Measurements from ENCODE around the gene CTNNB1. TPM values are rescaled to one million over a fixed set of nuclear protein-coding genes. Genes with fewer than 3 reads are reported as not detected.

Gene CTNNB1
- total and polyA plus RNA-seq, 3 experiments from 2014 or later: 54.4 to 166 (median 156) TPM

GRCh38 chr3:41196499-41197410 lies 2.5 kb upstream of the CTNNB1 start:
- DNase-seq: no peak
- H3K36me3 ChIP-seq (ENCODE audit: insufficient read depth, low read length): no peaks in the 10 kb centered on the region
- peak overlapping the region in 1 of 8 donors; percentile 69 for H3K27ac Mint-ChIP-seq
- no peaks in the 10 kb centered on the region for H3K9me3 ChIP-seq (ENCODE audit: low read length)
- no peaks in the 10 kb centered on the region for H3K9me3 Mint-ChIP-seq
- peak overlapping the region in 1 of 7 donors; percentile 63 for H3K4me3 Mint-ChIP-seq
- H3K27me3 ChIP-seq (ENCODE audit: insufficient read depth, low read length, poor library complexity, severe bottlenecking): no peaks in the 10 kb centered on the region
- peaks cover 0 to 10% (median 0%) of the 10 kb centered on the region in 3 donors for H3K36me3 Mint-ChIP-seq
- ChIA-PET CTCF (no interaction called here), POLR2A (no interaction called here)
- peaks cover 9% of the 10 kb centered on the region for H3K4me1 ChIP-seq (ENCODE audit: insufficient read depth, low read length)
- peaks cover 15 to 18% (median 17%) of the 10 kb centered on the region in 3 donors for H3K4me1 Mint-ChIP-seq
- H3K27ac ChIP-seq (ENCODE audit: low read depth, low read length): no peak overlapping the region
- peaks cover 1 to 7% of the 10 kb centered on the region in 2 donors for H3K27me3 Mint-ChIP-seq
- H3K4me3 ChIP-seq (ENCODE audit: low read length): no peak overlapping the region

- ChIA-PET POLR2A (interaction anchor here (1.4 to 1.9 kb wide), 2 partner anchors 7 to 764 kb away, joined by 5 to 10 read pairs; partner anchors contain the start of gene ULK4), CTCF (interaction anchor here (1.9 kb wide), 2 partner anchors 11 to 34 kb away, joined by 4 to 10 read pairs; no protein-coding TSS in a partner anchor)
- Histone ChIP-seq H3K4me1 (ENCODE audit: insufficient read depth, low read length) (peaks cover 22% of the 10 kb centered on the region), H3K36me3 (ENCODE audit: insufficient read depth, low read length) (no peaks in the 10 kb centered on the region), H3K27ac (ENCODE audit: low read depth, low read length) (no peak overlapping the region), H3K4me3 (ENCODE audit: low read length) (no peak overlapping the region), H3K9me3 (ENCODE audit: low read length) (no peaks in the 10 kb centered on the region), H3K27me3 (ENCODE audit: insufficient read depth, low read length, poor library complexity, severe bottlenecking) (no peaks in the 10 kb centered on the region)
- DNase-seq: no peak
- Mint-ChIP-seq H3K27ac (peak overlapping the region in 1 of 8 donors; percentile 86), H3K4me1 (peaks cover 28 to 31% (median 30%) of the 10 kb centered on the region in 3 donors), H3K4me3 (peak overlapping the region; percentile 87 to 95 (median 90)), H3K27me3 (peaks cover 1 to 7% of the 10 kb centered on the region in 2 donors), H3K36me3 (peaks cover 0 to 10% (median 0%) of the 10 kb centered on the region in 3 donors), H3K9me3 (no peaks in the 10 kb centered on the region)
These were observed 1.3 kb upstream of the CTNNB1 start for GRCh38 chr3:41198046-41198445.

- POLR2A ChIA-PET: interaction anchor here (1.0 to 1.9 kb wide), 5 partner anchors 8 to 890 kb away, joined by 3 to 10 read pairs (median 5); partner anchors contain the start of gene ULK4
- H3K27ac Mint-ChIP-seq: peak overlapping the region; percentile 21 to 87 (median 74)
- CTCF ChIA-PET: interaction anchor here (1.1 to 1.9 kb wide), 4 partner anchors 10 to 33 kb away, joined by 3 to 10 read pairs (median 4); no protein-coding TSS in a partner anchor
These were observed 779 bp upstream of the CTNNB1 start for GRCh38 chr3:41198526-41198925.

DNA sequence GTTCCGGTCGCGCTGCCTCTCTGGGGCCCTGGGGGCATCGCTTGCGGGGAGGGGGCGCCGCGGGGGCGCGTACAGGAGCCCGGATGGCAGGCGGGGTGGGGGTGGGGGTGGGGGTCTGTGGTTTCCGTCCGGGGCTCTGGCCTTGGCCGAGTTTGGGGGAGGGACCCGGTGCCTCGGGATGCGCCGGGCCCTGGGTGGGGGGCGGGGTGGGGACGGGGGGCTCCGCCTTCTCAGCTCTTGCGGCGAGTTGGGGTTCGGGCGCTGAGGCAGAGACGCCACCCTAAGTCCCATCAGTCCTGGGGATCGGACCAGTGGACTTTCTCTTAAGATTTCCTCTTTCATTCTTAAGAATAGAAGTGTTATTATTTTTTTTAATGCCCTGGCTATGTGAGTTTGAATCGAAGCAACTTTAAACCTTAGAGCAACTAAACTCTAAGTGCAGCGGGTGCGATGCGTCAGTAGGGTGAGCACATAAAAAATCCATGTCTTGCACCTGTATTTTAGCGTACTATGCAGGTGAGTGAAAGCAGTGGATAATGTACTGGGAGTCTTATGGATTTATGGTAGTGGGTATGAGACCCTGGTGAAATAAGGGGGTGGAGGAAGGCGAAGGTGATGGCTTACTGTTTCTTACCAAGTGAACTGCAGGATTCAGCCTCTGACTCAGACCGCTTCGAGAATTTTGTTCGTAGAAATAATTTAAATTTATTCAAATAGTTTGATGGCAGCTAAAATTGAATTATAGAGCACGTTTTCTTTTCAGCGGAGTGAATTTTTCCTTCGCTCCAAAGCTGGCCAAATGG lies 762 bp downstream of the CTNNB1 start:
- Mint-ChIP-seq H3K9me3 (no peaks in the 10 kb centered on the region), H3K36me3 (peaks cover 0 to 10% (median 0%) of the 10 kb centered on the region in 3 donors), H3K27ac (peak overlapping the region; percentile 57 to 94 (median 84)), H3K4me1 (peaks cover 49 to 51% (median 49%) of the 10 kb centered on the region in 3 donors), H3K27me3 (peaks cover 1 to 5% of the 10 kb centered on the region in 2 donors), H3K4me3 (peak overlapping the region; percentile 87 to 98 (median 95))
- ChIA-PET CTCF (interaction anchor here (1.1 to 1.9 kb wide), 3 partner anchors 9 to 27 kb away, joined by 3 to 10 read pairs (median 5); no protein-coding TSS in a partner anchor), POLR2A (interaction anchor here (0.6 to 2.2 kb wide), 12 partner anchors 8 to 1793 kb away, joined by 3 to 12 read pairs (median 5); partner anchors contain the start of gene RPL14)
- Histone ChIP-seq H3K9me3 (ENCODE audit: low read length) (no peaks in the 10 kb centered on the region), H3K4me1 (ENCODE audit: insufficient read depth, low read length) (peaks cover 42% of the 10 kb centered on the region), H3K36me3 (ENCODE audit: insufficient read depth, low read length) (no peaks in the 10 kb centered on the region), H3K27me3 (ENCODE audit: insufficient read depth, low read length, poor library complexity, severe bottlenecking) (no peaks in the 10 kb centered on the region), H3K4me3 (ENCODE audit: low read length) (peak overlapping the region; percentile 76), H3K27ac (ENCODE audit: low read depth, low read length) (peak overlapping the region; percentile 84)
- DNase-seq: peak; percentile 22 to 63 (median 39)

More at GRCh38 chr3:41198526-41198925, 779 bp upstream of the CTNNB1 start:
- peaks cover 1 to 7% of the 10 kb centered on the region in 2 donors for H3K27me3 Mint-ChIP-seq
- peaks cover 33 to 36% (median 35%) of the 10 kb centered on the region in 3 donors for H3K4me1 Mint-ChIP-seq
- no peaks in the 10 kb centered on the region for H3K36me3 ChIP-seq (ENCODE audit: insufficient read depth, low read length)
- H3K36me3 Mint-ChIP-seq: peaks cover 0 to 10% (median 0%) of the 10 kb centered on the region in 3 donors
- no peaks in the 10 kb centered on the region for H3K9me3 ChIP-seq (ENCODE audit: low read length)
- peak overlapping the region; percentile 87 to 95 (median 90) for H3K4me3 Mint-ChIP-seq
- DNase-seq: no peak
- peaks cover 27% of the 10 kb centered on the region for H3K4me1 ChIP-seq (ENCODE audit: insufficient read depth, low read length)
- no peaks in the 10 kb centered on the region for H3K27me3 ChIP-seq (ENCODE audit: insufficient read depth, low read length, poor library complexity, severe bottlenecking)
- H3K4me3 ChIP-seq (ENCODE audit: low read length): peak overlapping the region; percentile 64
- no peak overlapping the region for H3K27ac ChIP-seq (ENCODE audit: low read depth, low read length)
- H3K9me3 Mint-ChIP-seq: no peaks in the 10 kb centered on the region

GRCh38 chr3:41200669-41201021 lies 1.3 kb downstream of the CTNNB1 start:
- H3K9me3 Mint-ChIP-seq: no peaks in the 10 kb centered on the region
- Histone ChIP-seq H3K27me3 (ENCODE audit: insufficient read depth, low read length, poor library complexity, severe bottlenecking) (no peaks in the 10 kb centered on the region), H3K4me1 (ENCODE audit: insufficient read depth, low read length) (peaks cover 48% of the 10 kb centered on the region), H3K9me3 (ENCODE audit: low read length) (no peaks in the 10 kb centered on the region), H3K4me3 (ENCODE audit: low read length) (peak overlapping the region; percentile 76), H3K36me3 (ENCODE audit: insufficient read depth, low read length) (no peaks in the 10 kb centered on the region), H3K27ac (ENCODE audit: low read depth, low read length) (peak overlapping the region; percentile 54)
- peak in 3 of 5 donors; percentile 7 to 42 (median 24) for DNase-seq
- H3K4me1 Mint-ChIP-seq: peaks cover 53 to 57% (median 54%) of the 10 kb centered on the region in 3 donors
- peaks cover 0 to 10% (median 0%) of the 10 kb centered on the region in 3 donors for H3K36me3 Mint-ChIP-seq
- H3K27me3 Mint-ChIP-seq: peaks cover 1 to 2% of the 10 kb centered on the region in 2 donors
- peak overlapping the region; percentile 87 to 98 (median 95) for H3K4me3 Mint-ChIP-seq
- peak overlapping the region; percentile 78 to 94 (median 85) for H3K27ac Mint-ChIP-seq
- POLR2A ChIA-PET: interaction anchor here (2.2 kb wide), 2 partner anchors 16 to 83 kb away, joined by 8 to 12 read pairs; no protein-coding TSS in a partner anchor
- CTCF ChIA-PET: no interaction called here

DNA sequence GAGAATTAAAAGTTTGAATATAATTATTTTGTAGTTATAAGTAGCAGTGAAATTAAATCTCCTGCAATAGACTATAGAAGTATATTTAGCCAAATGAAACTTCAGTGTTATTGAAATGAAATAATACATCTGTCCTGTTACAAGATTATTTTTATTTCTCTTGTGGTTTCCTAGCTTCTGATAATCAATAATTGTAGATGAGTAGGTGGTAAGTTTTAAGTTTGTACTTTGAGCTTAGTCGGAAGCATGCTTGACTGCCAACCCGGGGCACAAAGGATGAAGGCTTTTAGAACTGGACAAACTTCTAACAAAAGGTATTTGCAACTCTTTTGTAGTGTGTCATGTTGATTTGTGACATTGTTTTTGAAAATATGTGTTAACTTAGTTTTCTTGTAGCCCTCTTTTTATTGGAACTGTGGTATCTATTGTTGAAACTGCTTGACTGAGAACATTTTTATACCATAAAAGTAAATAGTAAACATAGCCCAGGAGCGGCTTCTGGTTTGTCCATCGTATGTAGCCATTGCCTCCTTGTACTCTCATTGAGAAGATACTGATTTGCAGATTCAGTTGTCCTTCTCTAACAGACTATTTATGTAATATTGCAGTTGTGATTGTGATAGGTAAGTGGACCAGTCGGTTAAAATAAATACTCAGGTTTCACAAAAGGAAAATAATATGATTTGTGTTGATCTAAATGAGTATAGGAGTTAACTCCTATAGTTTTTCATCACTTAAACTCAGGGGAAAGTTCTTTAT lies 2.9 kb downstream of the CTNNB1 start:
- Mint-ChIP-seq H3K9me3 (no peaks in the 10 kb centered on the region), H3K27ac (peak overlapping the region in 5 of 8 donors; percentile 2 to 81 (median 59)), H3K4me1 (peaks cover 69 to 73% (median 70%) of the 10 kb centered on the region in 3 donors), H3K4me3 (peak overlapping the region; percentile 44 to 97 (median 91)), H3K27me3 (no peaks in the 10 kb centered on the region), H3K36me3 (peaks cover 0 to 10% (median 0%) of the 10 kb centered on the region in 3 donors)
- Histone ChIP-seq H3K4me1 (ENCODE audit: insufficient read depth, low read length) (peaks cover 64% of the 10 kb centered on the region), H3K27me3 (ENCODE audit: insufficient read depth, low read length, poor library complexity, severe bottlenecking) (no peaks in the 10 kb centered on the region), H3K4me3 (ENCODE audit: low read length) (peak overlapping the region; percentile 8), H3K9me3 (ENCODE audit: low read length) (no peaks in the 10 kb centered on the region), H3K36me3 (ENCODE audit: insufficient read depth, low read length) (no peaks in the 10 kb centered on the region), H3K27ac (ENCODE audit: low read depth, low read length) (no peak overlapping the region)
- ChIA-PET CTCF (interaction anchor here (1.3 to 1.4 kb wide), 2 partner anchors 10 to 34 kb away, joined by 3 read pairs; no protein-coding TSS in a partner anchor), POLR2A (interaction anchor here (0.6 kb wide), 2 partner anchors 206 to 696 kb away, joined by 3 read pairs; partner anchors contain the start of gene ZNF620)
- DNase-seq: no peak
